Mononuclear cell (primary cell): ENCODE results near the gene ATP11B. TPM values are rescaled to one million over a fixed set of nuclear protein-coding genes. Genes with fewer than 3 reads are reported as not detected.

Source experiments
- H3K27me3 ChIP-seq: 2 replicates; pipeline ENCODE4 v1.6.0; 2011; ENCODE audit warnings: low read length, control low read depth; ENCODE audit not compliant: insufficient read depth
- H3K4me1 ChIP-seq: 2 replicates; pipeline ENCODE4 v1.5.1; 2011; ENCODE audit warnings: mild to moderate bottlenecking, low read length, control low read depth; ENCODE audit not compliant: insufficient read depth
- H3K4me3 ChIP-seq: 2 replicates; pipeline ENCODE4 v1.5.1; 2011; ENCODE audit warnings: mild to moderate bottlenecking, low read length, moderate library complexity
- H3K9me3 ChIP-seq: 2 replicates; pipeline ENCODE4 v1.5.1; 2011; ENCODE audit warnings: low read depth, mild to moderate bottlenecking, control low read depth, low read length
- total RNA-seq: library from RNA; depleted of rRNA; stranded (reverse); fragments of >200 nt; gene quantifications from one replicate; pipeline ENCODE4 v1.2.3, GENCODE V29; 2012

Gene ATP11B
- total RNA-seq, 1 donor: 165 TPM

DNA sequence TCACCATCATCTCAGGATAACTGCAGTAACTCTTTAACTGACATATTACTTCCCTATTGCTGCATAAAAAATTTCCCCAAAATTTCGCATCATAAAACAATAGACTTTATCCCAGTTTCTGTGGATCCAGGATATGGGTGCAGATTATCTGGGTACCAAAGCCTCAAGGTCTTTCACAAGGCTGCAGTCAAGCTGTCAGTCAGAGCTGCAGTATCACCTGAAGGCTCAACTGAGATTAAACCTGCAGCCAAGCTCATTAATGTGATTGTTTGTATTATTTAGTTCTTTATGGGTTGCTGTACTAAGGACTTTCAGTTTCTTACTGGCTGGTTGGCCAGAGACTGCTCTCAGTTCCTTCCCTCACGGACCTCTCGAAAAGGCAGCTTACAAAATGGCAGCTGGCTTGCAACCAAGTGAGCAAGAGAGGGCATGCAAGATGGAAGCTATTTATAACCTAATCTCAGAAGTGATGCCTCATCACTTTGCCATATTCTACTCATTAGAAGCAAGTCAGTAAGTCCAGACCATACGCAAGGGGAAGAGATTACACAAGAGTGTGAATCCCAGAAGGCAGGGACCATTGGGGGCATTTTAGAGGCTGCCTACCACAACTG, 132.1 kb downstream of the ATP11B start:
- Histone ChIP-seq H3K4me3 (no peak overlapping the region), H3K4me1 (peaks cover 5% of the 10 kb centered on the region), H3K9me3 (no peaks in the 10 kb centered on the region), H3K27me3 (no peaks in the 10 kb centered on the region)

DNA sequence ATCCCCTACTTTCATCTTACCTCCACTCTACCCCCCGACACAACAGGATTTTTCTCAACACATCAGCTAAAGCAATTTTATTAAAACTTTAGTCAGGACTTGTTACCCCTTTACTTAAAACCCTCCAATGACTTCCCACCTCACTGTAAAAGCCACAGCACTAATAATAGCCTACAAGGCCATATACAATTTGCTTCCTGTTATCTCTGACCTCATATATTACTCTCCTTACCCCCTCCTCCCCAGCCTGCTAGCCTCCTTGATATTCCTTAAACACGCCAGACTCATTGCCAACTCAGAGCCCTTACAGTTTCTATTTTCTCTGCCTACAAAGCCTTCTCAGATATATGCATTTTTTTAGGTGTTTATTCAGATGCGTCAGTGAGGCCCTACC, 132.6 kb downstream of the ATP11B start:
- peaks cover 5% of the 10 kb centered on the region for H3K4me1 ChIP-seq
- no peaks in the 10 kb centered on the region for H3K27me3 ChIP-seq
- no peak overlapping the region for H3K4me3 ChIP-seq
- H3K9me3 ChIP-seq: no peaks in the 10 kb centered on the region

DNA sequence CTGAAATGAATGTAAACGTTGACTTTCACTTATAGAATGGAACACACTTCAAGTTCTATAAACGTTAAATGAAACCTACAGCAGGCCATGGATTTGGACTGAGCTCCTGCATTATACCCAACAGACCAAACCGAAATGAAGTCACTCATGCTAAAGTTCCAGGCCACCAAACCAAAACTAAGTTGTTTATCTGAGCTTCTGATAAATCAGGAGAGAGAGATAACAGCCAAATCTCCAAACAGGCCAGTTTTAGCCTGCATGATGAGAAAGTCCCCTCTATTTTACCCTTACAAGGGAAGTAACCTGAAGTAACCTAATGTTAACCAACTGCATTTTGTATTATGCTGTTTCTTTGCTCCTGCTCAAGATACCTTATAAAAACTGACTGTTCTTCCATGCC, 142.5 kb downstream of the ATP11B start:
- Histone ChIP-seq H3K27me3 (no peaks in the 10 kb centered on the region), H3K4me3 (no peak overlapping the region), H3K4me1 (no peaks in the 10 kb centered on the region), H3K9me3 (peaks cover 10% of the 10 kb centered on the region)

DNA sequence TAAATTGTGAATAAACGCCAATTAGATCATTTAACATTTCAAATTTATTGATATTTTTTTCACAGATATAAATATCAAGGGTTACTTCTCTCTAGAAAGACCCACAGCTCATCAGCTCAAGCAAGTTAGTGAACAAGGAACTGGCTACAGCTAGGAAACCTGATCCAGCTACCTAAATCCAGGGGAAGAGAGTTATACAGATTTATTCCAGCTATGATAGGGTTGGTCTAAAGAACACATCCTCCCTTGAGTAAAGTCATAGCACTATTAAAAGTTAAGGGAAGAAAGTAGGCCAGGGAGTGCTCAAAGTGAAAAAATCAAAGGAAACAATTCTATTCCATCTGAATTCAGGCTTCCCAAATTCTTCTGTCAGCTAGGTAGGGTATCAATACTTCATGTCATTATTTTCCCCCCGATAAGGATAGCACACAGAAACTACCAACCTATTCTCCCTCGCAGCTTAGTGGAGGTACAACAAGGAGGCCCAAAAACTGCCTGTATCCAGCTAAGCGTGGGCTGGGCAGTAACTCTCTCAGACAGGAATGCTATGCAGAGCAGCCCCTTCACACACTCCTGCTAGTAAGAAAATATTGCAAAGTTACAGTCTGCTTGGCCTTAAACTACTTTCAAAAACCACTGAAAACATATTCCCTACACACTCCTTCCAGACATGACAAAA, 143.1 kb downstream of the ATP11B start:
- Histone ChIP-seq H3K9me3 (peaks cover 10% of the 10 kb centered on the region), H3K4me3 (no peak overlapping the region), H3K4me1 (no peaks in the 10 kb centered on the region), H3K27me3 (no peaks in the 10 kb centered on the region)

DNA sequence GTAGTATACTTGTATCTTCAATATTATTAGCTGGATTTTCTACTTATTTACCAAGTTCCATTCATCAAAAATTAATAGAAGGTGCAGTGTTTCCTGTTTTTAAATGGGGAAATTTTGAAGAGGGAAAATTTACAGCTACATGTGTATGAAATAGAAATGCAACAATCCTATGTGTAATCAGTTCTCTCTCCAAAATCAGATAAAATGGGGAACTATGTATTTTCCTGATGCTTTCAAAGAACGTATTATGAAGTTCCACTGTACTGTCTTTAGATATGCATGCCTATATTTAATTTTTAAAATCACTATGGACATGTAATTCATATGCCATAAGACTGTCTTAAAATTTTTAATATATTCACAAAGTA, 143.6 kb downstream of the ATP11B start:
- no peaks in the 10 kb centered on the region for H3K27me3 ChIP-seq
- H3K9me3 ChIP-seq: peaks cover 10% of the 10 kb centered on the region
- H3K4me1 ChIP-seq: no peaks in the 10 kb centered on the region
- H3K4me3 ChIP-seq: no peak overlapping the region

DNA sequence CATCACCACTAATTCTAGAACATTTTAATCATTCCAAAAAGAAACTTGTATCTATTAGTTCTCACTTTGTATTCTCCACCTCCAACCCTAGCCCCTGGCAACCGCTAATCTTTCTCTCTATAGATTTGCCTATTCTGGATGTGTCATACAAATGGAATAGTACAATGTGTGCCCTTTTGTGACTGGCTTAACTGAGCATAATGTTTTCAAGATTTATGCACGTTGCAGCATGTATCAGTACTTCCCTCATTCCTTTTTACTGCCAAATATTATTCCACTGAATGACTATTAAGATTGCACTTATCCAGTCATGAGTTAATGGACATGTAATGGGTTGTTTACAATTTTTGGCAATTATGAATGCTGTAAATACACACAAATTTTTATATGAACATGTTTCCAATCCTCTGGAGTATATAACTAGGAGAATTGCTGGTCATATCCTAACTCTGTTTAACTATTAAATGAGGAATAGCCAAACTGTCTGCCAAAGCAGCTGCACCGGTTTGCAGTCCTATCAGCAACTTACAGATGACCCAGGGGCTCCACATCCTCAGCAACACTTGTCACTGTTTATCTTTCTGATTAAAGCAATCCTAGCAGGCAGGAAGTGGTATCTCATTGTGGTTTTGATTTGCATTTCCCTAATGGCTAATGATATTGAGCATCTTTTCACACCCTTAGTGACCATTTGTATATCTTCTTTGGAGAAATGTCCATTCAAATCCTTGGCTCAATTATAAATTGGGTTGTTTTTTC, 144.2 kb downstream of the ATP11B start:
- no peaks in the 10 kb centered on the region for H3K27me3 ChIP-seq
- no peaks in the 10 kb centered on the region for H3K4me1 ChIP-seq
- no peak overlapping the region for H3K4me3 ChIP-seq
- peaks cover 4% of the 10 kb centered on the region for H3K9me3 ChIP-seq

DNA sequence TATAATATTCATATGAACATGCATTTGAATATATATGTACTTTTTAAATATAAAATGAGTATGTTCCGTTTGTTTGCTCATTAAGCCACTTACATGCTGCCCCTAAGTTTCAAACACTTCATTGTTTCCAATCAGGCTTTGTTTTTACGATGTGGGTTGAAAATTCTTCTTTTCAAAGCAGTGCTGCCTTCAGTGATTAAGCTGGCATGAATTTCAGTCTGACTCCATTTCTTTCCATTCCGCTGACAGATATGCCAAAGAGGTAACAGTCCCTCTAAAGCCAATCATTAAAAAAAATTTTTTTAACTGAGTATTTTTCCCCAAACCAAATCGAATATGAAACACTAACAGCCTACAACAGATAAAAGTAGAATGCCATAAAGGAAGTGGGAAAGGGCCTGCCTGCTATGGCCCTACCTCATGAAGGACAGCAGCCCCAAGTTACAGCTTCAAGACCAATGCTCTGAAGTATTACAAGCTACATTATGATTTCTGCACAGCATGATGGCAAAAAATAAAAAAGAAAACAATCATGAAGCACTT, 147.0 kb downstream of the ATP11B start:
- Histone ChIP-seq H3K27me3 (no peaks in the 10 kb centered on the region), H3K9me3 (no peaks in the 10 kb centered on the region), H3K4me1 (no peaks in the 10 kb centered on the region), H3K4me3 (no peak overlapping the region)

DNA sequence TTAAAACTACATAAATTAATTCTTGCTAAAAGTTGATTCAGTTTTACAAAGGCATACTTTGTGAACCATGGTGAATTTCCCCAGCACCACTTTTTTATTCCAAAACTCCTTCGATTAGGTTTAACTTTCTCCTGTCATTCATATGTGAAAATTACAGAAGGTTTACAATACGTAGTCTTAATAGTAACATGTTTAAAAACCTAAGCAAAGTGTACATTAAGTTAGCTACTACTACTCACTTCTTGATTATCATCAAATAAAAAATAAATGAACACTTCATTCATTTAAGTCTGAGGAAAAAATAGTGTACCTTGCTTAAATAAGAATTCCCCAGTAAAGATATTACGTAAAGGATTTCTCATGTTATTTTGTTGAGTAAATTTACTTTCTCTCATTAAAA, 148.4 kb downstream of the ATP11B start:
- no peaks in the 10 kb centered on the region for H3K4me1 ChIP-seq
- no peak overlapping the region for H3K4me3 ChIP-seq
- H3K9me3 ChIP-seq: no peaks in the 10 kb centered on the region
- H3K27me3 ChIP-seq: no peaks in the 10 kb centered on the region

DNA sequence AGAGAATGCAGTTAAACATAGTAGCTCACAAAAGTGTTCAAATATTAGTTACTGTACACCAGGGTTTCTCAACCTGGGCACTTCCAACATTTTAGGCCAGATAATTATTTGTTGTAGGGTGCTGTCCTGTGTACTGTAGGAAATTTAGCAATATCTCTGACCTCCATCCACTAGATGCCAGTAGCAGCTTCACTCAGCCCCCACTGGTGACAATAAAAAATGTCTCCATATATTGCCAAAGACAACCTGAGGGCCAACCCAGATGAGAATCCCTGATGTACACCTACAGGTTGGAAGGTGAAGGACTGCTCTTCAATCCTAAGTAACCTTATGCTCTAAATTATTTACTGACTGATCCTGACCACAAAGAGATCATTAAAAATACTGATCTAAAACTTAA, 154.6 kb downstream of the ATP11B start:
- no peak overlapping the region for H3K4me3 ChIP-seq
- no peaks in the 10 kb centered on the region for H3K27me3 ChIP-seq
- no peaks in the 10 kb centered on the region for H3K4me1 ChIP-seq
- H3K9me3 ChIP-seq: no peaks in the 10 kb centered on the region

DNA sequence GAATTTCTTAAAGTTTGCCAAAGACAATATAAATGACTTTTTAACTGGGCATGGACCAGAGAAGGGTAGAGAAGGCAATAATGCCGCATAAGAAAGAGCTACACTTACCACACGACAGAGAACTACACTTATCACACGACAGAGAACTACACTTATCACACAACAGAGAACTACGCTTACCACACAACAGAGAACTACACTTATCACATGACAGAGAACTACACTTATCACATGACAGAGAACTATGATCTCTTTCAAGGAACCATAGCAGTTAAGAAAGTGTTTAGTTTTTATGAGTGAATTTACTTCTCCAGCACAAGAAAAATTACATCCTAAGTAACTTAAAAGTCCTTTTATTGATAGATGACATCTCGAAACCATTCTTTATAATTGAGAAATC, 155.0 kb downstream of the ATP11B start:
- Histone ChIP-seq H3K4me3 (no peak overlapping the region), H3K9me3 (no peaks in the 10 kb centered on the region), H3K4me1 (no peaks in the 10 kb centered on the region), H3K27me3 (no peaks in the 10 kb centered on the region)

DNA sequence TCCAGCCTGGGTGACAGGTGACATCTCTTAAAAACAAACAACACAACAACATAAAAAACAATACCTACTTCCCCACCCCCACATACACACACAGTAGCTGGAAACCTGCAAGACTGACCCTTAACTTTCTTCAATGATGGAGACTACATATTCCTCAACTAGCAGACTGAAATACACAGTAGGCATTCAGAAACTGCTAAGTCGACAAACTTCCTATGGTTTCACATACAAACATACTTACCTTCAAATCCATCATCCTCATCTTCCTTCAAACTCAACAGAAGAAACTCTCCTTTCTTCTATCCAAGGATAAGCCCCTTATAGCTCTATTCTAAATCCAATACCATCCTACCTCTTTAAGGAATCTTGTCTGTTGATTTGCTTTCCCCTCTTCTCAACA, 156.4 kb downstream of the ATP11B start:
- no peaks in the 10 kb centered on the region for H3K27me3 ChIP-seq

DNA sequence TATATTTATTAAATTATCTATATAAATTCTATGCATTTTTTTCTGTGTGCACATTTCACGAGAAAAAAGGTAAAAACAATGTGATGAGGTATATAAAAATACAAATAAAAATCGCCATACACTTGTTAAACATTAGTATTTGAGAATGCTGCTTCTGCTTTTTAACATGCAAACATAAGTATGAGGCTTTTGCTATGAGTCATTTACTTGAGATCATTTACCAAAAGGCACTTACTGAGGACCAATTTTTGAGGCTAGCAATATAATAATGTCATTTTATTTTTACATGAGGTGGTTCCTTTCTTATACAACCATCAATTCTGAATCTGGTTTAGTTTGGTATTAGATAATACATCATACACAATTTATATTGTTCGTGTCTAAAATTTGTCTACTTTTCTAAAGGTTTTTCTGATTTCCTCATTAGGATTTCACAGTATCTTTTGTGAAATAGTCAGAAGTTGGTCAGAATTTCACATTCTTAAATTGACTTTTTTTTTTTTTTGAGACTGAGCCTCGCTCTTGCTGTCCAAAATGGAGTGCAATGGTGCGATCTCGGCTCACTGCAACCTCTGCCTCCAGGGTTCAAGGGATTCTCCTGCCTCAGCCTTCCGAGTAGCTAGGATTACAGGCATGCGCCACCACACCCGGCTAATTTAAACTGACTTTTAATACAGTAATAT, 161.4 kb downstream of the ATP11B start:
- no peak overlapping the region for H3K4me3 ChIP-seq
- no peaks in the 10 kb centered on the region for H3K9me3 ChIP-seq
- H3K4me1 ChIP-seq: peaks cover 3% of the 10 kb centered on the region
- no peaks in the 10 kb centered on the region for H3K27me3 ChIP-seq

More for the DNA sequence above, 156.4 kb downstream of the ATP11B start:
- no peak overlapping the region for H3K4me3 ChIP-seq
- no peaks in the 10 kb centered on the region for H3K9me3 ChIP-seq
- no peaks in the 10 kb centered on the region for H3K4me1 ChIP-seq

DNA sequence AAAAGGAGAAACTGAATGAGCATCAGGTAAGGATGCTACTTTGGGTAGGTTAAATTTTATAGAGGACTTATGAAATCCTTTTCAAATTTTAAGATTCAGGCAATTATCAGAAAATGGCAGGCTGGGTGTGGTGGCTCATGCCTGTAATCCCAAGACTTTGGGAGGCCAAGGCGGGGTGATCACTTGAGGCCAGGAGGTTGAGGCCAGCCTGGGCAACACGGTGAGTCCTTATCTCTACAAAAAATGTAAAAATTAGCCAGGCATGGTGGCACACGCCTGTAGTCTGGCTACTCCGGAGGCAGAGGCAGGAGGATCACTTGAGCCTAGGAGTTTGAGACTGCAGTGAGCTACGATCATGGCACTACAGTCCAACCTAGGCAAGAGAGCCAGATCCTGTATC, 163.9 kb downstream of the ATP11B start:
- Histone ChIP-seq H3K9me3 (no peaks in the 10 kb centered on the region), H3K27me3 (no peaks in the 10 kb centered on the region), H3K4me3 (no peak overlapping the region), H3K4me1 (peaks cover 6% of the 10 kb centered on the region)

DNA sequence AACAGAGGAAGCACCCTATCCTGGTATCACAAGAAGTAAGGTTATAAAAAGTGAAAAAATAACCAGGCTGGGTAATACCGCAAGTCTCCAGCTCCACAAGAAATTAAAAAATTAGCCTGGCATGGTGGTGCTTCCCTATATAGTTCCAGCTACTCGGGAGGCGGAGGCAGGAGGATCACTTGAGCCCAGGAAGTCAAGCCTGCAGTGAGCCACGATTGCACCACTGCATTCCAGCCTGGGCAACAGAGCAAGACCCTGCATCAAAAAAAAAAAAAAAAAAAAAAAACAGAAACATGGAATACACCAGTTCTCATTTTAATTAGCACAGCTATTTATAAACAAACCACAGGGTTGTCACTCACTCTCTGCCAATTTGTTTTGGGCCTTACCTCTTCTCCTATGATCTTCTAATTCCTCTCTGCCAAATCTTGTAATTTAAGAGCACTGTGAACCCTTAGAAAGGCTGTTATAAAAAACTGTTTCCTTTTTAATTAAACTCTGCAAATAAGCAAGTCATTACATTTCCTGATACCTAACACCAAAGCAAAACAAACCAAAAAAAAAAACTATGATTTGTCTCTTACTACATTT, 164.5 kb downstream of the ATP11B start:
- H3K4me3 ChIP-seq: no peak overlapping the region
- peaks cover 6% of the 10 kb centered on the region for H3K4me1 ChIP-seq
- H3K27me3 ChIP-seq: no peaks in the 10 kb centered on the region
- H3K9me3 ChIP-seq: no peaks in the 10 kb centered on the region
